22Rv1 (cell line): ENCODE results near the gene YJU2.

Experiments used
- CTCF ChIP-seq: fragments of 450-650 bp; IDR thresholded peaks from 2 replicates; pipeline ENCODE4 v1.5.1; 2017; ENCODE audit warnings: mild to moderate bottlenecking
- ZFX ChIP-seq: fragments of 450-650 bp; IDR thresholded peaks from 2 replicates; pipeline ENCODE4 v1.6.1; 2017; ENCODE audit warnings: antibody characterized with exemption, borderline replicate concordance

DNA sequence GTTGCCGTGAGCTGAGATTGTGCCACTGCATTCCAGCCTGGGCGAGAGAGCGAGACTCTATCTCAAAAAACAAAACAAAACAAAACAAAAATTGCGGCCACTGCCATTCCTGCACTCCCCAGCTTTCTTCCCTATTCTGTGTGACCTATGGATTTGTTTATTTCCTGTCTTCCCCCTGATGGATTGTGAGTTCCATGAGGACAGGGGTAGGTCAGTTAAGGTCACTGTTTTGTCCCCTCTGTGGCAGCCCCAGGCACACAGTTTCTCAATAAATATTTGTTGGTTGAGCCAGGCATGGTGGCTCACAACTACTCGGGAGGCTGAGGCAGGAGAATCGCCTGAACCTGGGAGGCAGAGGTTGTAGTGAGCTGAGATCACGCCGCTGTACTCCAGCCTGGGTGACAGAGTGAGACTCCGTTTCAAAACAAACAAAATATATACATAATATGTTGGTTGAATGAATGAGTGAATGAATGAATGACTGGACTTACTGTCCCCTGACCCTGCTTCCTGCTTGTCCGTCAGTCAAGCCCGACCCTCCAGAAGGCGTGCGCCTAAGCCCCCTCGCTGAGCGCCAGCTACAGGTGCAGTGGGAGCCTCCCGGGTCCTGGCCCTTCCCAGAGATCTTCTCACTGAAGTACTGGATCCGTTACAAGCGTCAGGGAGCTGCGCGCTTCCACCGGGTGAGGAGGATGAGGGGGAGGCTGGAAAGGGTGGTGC, 12.6 kb upstream of the YJU2 start:
- TF ChIP-seq CTCF = no peak
- TF ChIP-seq ZFX = no peak
